NCI-H2227 treated with DMSO at 0.1 percent for 48 hours (cell line): Measurements from ENCODE around the gene SLC66A3.
"Not testable (repeated sequence)": the region's sequence is repeated elsewhere in the genome, so short reads cannot be mapped to it uniquely, and the experiment has no call there.

Source experiments
- DNase-seq: peaks from one replicate; lab custom pipeline; 2025; lab: John Stamatoyannopoulos, UW

SLC66A3 gene

DNA sequence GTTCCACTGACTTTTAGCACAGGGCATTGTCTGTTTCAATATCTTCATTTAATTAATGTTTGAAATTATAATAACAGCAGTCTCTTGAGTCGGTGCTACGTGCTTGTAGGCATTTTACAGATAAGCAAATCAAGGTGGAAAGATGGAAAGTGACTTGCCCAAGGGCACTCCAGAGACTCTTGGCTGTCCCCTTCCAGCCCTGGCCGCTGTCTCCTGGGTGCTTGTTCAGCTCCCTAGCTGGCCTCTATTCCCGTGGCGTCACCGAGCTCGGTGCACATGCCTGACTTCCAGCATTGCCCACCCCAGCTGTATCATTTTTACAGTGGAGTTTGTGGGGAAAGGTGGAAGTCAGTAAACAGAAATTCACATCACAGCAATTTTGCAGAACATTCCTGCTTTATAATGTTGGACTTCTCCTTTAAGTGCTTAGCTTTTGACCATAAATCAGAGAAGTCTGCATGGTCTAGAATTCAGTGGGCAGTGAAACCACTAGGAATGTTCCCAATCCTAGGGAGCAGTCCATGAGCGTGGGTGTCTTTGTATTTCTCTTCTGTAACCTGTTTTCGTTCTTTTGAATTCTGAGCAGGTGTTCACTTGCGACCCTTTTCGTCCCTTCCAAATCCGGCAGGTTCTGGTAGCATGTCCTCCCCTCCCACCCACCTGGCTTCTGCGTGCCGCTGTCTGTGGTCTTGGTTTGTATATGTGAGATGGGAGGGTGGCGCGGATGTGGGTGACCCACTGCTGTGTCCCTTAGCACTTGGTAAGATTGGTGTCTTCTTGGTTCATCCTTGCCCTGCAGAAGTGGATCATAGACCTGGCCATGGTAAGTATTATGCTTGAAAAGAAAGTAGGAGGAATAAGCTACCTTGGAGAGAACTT, 8.4 kb downstream of the SLC66A3 start:
- DNase-seq: no peak

DNA sequence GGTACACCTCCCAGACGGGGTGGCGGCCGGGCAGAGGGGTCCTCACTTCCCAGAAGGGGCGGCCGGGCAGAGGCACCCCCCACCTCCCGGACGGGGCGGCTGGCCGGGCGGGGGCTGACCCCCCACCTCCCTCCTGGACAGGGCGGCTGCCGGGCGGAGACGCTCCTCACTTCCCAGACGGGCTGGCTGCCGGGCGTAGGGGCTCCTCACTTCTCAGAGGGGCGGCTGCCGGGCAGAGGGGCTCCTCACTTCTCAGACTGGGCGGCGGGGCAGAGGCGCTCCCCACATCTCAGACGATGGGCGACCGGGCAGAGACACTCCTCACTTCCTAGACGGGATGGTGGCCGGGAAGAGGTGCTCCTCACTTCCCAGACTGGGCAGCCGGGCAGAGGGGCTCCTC, 9.8 kb downstream of the SLC66A3 start:
- DNase-seq: not testable (repeated sequence)

DNA sequence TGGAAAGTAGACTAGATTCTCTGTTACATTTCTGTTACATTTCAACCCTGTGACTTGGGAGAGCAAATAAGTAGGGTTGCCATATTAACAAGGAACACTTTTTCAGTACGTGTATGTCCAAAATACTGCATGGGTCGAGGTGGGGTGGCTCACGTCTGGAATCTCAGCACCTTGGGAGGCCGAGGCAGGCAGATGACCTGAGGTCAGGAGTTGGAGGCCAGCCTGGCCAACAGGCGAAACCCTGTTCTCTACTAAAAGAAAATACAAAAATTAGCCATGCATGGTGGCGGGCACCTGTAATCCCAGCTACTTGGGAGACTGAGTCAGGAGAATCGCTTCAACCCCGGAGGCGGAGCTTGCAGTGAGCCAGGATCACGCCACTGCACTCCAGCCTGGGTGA, 11.2 kb downstream of the SLC66A3 start:
- DNase-seq: no peak

- DNase-seq: no peak
Observed at GRCh38 chr2:11168488-11168887, 13.2 kb downstream of the SLC66A3 start.

- DNase-seq: no peak
Observed at GRCh38 chr2:11169333-11169732, 14.1 kb downstream of the SLC66A3 start.

GRCh38 chr2:11174222-11174621, 19.0 kb downstream of the SLC66A3 start:
- no peak for DNase-seq

DNA sequence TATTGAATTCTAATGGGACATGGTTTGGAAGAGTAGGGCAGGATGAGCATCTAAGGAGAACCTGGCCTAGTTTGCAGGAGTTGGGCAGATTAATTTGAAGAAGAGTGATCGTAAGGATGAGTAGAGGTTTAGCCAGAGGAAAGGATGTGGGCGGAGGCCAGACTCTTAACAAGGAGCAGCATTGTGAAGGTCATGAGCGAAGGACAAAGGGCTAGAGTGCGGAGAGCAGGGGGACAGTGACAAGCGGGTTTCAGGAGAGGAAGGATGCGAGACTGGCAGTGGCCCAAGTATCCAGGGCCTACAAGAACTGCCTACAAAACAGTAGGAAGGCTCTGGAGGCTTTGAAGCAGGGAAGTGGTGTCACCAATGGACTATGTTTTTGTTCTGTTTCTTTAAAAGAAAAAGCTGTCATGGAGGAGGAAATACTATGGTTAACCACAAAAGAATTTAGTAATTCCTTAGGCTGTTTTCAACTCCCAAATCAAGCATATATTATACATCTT, 20.1 kb downstream of the SLC66A3 start:
- DNase-seq: no peak

GRCh38 chr2:11177871-11178690, 22.8 kb downstream of the SLC66A3 start:
- DNase-seq: peak; percentile 81

DNA sequence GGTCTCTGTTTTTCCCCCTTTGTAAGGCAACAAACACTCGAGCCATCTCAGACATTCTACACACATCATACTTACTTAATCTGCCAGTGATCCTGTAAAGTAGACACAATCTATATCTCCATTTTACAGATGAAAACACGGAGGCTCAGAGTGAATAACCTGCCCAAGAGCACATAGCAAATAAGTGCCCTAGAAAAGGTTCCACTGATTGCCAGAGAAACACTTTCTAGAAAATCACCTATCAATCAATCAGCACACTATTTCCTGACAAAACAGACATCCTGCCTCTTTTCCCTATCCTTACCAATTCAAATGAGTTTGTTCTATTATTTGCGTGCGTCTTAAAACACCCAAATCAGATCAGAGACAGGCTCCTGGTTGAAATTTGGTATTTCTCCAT, 23.9 kb downstream of the SLC66A3 start:
- DNase-seq: no peak

DNA sequence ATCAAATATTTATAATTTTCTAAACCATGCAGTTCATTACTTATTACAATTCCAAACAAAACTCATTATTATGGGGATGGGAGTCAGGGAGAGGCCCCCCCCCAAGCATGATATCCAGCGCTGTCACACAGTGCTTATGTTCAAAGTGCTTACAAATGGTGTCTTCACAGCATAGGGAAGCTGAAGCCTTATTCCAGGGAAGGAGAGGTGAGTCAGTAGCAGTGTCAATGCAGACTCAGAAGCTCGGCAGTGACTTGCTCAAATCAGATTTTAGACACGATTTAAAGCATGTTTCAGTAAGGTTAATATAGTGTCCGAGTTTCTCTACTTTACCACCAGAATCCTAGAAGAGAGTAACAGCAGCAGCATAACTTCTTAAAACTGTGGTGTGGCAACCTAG, 24.6 kb downstream of the SLC66A3 start:
- no peak for DNase-seq

GRCh38 chr2:11180653-11181052, 25.4 kb downstream of the SLC66A3 start:
- no peak for DNase-seq

DNA sequence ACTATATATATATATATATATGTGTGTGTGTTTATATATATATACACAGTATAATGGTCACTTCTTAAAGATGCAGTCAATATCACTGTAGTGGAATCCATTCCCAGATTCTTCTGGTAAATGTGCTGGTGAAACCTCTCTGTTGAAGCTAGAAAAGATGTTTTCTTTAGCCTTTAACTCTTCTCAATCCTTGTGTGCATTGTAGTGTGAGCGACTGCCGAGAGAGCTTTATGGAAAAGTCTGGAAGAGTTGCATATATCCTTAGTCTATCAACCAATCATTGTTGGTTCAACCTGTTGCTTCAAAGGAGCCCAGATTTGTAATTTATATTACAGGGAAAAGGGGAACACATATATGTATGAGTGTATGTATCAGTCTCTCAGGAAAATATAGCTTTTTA, 27.7 kb downstream of the SLC66A3 start:
- no peak for DNase-seq

- DNase-seq: no peak
Observed at GRCh38 chr2:11186145-11186544, 30.9 kb downstream of the SLC66A3 start.

DNA sequence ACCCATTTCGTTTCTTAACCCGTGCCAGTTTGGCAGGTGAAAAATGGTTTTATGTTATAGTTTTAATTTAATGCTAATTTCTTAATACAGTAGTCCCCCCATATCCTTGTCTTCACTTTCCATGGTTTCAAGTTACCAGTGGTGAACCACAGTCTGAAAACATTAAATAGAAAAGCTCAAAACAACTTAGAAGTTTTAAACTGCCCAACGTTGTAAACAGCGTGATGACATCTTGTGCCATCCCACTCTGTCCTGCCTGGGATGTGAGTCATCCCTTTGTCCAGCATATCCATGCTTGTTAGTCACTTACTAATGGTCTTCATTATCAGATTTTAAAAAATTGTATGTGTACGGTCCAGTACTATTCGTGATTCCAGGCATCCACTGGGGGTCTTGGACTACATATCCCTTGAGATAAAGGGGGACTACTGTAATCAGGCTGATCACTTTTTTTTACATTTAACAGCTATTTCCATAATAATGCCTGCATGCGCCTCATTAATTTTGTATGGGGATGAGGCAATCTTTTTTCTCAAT, 31.9 kb downstream of the SLC66A3 start:
- DNase-seq: no peak

DNA sequence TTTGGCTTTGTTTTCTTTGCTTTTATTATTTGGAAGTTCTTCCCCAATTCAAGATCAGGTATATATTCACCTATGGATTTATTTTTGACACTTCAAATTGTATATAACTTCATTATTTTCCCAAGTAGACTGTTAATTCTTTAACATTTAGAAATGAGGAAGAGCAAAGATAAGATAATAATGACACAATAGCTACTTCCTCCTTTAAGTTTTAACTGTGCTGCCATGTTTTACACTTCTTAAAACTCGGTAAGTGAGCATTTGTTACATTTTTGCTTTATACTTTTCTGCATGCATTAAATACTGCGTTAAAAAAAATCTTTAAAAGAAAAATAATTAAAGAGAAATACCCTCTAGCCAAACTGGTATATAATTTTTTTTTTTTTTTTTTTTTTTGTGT, 32.5 kb downstream of the SLC66A3 start:
- no peak for DNase-seq

DNA sequence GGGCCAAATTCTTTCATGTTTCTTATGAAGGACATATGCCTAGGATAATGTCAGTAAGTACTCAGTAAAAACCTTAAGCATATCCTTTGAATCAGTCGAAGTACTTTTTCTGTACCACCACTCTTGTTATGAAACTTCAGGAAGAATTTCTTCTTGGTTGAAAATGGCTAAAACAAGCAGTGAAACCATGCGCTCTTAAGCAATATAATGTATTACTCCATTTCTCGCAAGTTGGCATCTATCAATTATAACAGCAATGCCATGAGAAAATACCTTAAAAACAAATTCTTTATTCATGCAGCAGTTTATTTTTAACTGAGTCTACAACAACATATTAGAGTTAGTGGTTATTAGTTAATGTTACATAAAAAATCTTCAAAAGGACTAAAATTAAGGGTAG, 41.0 kb downstream of the SLC66A3 start:
- DNase-seq: no peak

DNA sequence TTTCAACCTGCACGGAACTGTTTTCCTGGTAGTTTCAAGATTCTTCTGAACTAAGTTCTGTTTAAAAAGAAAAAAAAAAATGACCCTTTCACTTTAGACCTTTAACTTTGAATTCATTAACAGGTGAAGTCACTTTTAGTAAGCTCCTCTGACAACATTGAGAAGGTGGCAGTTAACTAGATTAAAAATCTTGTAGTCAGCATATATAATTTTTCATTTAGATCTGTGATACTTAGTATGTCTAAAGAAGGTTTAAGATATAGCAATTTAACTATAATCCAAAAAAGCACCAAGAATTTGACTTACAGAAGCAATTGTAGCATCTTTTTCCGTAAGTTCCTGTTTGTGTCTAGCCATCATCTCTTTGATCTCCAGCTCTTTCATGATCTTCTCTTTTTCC, 45.4 kb downstream of the SLC66A3 start:
- no peak for DNase-seq

- DNase-seq: no peak
Observed at GRCh38 chr2:11201969-11202368, 46.7 kb downstream of the SLC66A3 start.

- DNase-seq: no peak
Observed at GRCh38 chr2:11203480-11203879, 48.2 kb downstream of the SLC66A3 start.

DNA sequence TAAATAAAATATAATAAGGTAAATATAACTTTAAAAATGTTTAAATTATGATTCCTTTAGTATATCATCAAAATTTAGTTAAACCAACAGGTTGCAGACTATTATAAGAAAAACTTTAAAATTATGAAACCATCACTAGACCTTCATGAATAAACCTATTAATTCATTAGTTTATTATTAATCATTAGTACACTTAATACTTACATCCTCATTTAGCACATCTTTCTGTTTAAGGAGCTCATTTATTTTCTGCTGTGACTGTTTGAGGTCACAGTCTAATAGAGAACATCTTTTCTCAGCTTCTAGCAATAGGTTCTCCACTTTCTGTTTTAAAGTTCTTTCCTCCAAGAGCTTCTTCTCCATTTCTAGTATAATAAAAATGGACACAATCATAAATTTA, 52.8 kb downstream of the SLC66A3 start:
- no peak for DNase-seq

- no peak for DNase-seq
Observed at GRCh38 chr2:11212645-11213044, 57.4 kb downstream of the SLC66A3 start.

- DNase-seq: no peak
Observed at GRCh38 chr2:11213090-11213638, 57.9 kb downstream of the SLC66A3 start.
